GM12864 (cell line): ENCODE measurements around the gene EVI5.

Source experiments
- DNase-seq: peaks from one replicate; pipeline ENCODE4 v3.0.0-alpha.2; 2011; ENCODE audit warnings: low read depth
- H3K4me3 ChIP-seq: 2 replicates; pipeline ENCODE4 v1.5.1; 2011; ENCODE audit warnings: mild to moderate bottlenecking, low read depth, low read length, control low read depth
- CTCF ChIP-seq: IDR thresholded peaks from 2 replicates; pipeline ENCODE4 v1.5.1; 2011; ENCODE audit warnings: low read depth, mild to moderate bottlenecking, moderate library complexity, low read length, control low read depth, inconsistent platforms; ENCODE audit errors: missing control alignments

The EVI5 gene

GRCh38 chr1:92571578-92571977, 213.3 kb downstream of the EVI5 start:
- TF ChIP-seq CTCF = no peak
- DNase-seq = no peak
- H3K4me3 ChIP-seq = no peak overlapping the region

GRCh38 chr1:92567211-92567868, 217.6 kb downstream of the EVI5 start:
- no peak overlapping the region for H3K4me3 ChIP-seq
- no peak for DNase-seq
- TF ChIP-seq CTCF = no peak

- TF ChIP-seq CTCF = no peak
- no peak overlapping the region for H3K4me3 ChIP-seq
- DNase-seq = peak; percentile 35
Observed at GRCh38 chr1:92563457-92564216, 221.3 kb downstream of the EVI5 start.

GRCh38 chr1:92556350-92556749, 228.6 kb downstream of the EVI5 start:
- no peak for DNase-seq
- no peak overlapping the region for H3K4me3 ChIP-seq
- no peak for TF ChIP-seq CTCF

GRCh38 chr1:92554216-92554615, 230.7 kb downstream of the EVI5 start:
- DNase-seq = no peak
- H3K4me3 ChIP-seq = no peak overlapping the region
- no peak for TF ChIP-seq CTCF

- H3K4me3 ChIP-seq = no peak overlapping the region
- no peak for DNase-seq
- no peak for TF ChIP-seq CTCF
Observed at GRCh38 chr1:92551916-92552315, 233.0 kb downstream of the EVI5 start.
